Fibroblast of lung (primary cell): ENCODE results near the gene OVCH1.

Experiments used
- CTCF ChIP-seq, 2 donors: IDR thresholded peaks in 1 of 2; conservative IDR thresholded peaks in 1 of 2; 1 replicate in 1 of 2; 2 replicates in 1 of 2; pipeline ENCODE4 v1.5.1; 2011 to 2012; ENCODE audit warnings: low read length in 2 of 2, control low read depth in 1 of 2, inconsistent platforms in 1 of 2, low read depth in 1 of 2, mild to moderate bottlenecking in 1 of 2
- EZH2 ChIP-seq: IDR thresholded peaks from 2 replicates; pipeline ENCODE4 v1.5.1; 2012; ENCODE audit warnings: low read length, control low read depth, mild to moderate bottlenecking; ENCODE audit errors: missing control alignments

GRCh38 chr12:29537298-29537697 lies 39.8 kb upstream of the OVCH1 start:
- no peak for TF ChIP-seq CTCF (conservative IDR thresholded peaks at IDR 0.05 in 1 of 2, IDR thresholded peaks at IDR 0.05 in 1 of 2; ENCODE audit: low read depth in 1 of 2, low read length in 2 of 2)
- no peak for TF ChIP-seq EZH2
